Effector memory CD8-positive, alpha-beta T cell (primary cell): Measurements from ENCODE around the gene TTC24.
"Not testable (repeated sequence)": the region's sequence is repeated elsewhere in the genome, so short reads cannot be mapped to it uniquely, and the experiment has no call there.

Experiments used
- ATAC-seq: fragments of 150-1000 bp; cut with Tn5 transposase; replicated peaks from 2 replicates; pipeline ENCODE4 v1.10.0; 2021; ENCODE audit warnings: mild to moderate bottlenecking, moderate library complexity
- DNase-seq, 3 experiments: peaks; one replicate each; pipeline ENCODE4 v3.0.0; 2021
- H3K27ac Mint-ChIP-seq, 2 donors: one replicate each; pipeline ENCODE4 v1.8.0; 2022; ENCODE audit warnings: mild to moderate bottlenecking in 2 of 2, mixed read lengths in 2 of 2, moderate library complexity in 2 of 2
- H3K27me3 Mint-ChIP-seq, 2 donors: one replicate each; pipeline ENCODE4 v1.8.0; 2022; ENCODE audit warnings: mixed read lengths in 2 of 2
- H3K36me3 Mint-ChIP-seq: one replicate; pipeline ENCODE4 v1.8.0; 2022; ENCODE audit warnings: mild to moderate bottlenecking, moderate library complexity, mixed read lengths; ENCODE audit not compliant: insufficient read depth
- H3K4me1 Mint-ChIP-seq, 2 donors: one replicate each; pipeline ENCODE4 v1.8.0; 2022; ENCODE audit warnings: low read depth in 2 of 2, mixed read lengths in 2 of 2
- H3K4me3 Mint-ChIP-seq, 2 donors: one replicate each; pipeline ENCODE4 v1.8.0; 2022; ENCODE audit warnings: mild to moderate bottlenecking in 2 of 2, mixed read lengths in 2 of 2, moderate library complexity in 2 of 2
- H3K9me3 Mint-ChIP-seq, 2 donors: one replicate each; pipeline ENCODE4 v1.8.0; 2022; ENCODE audit warnings: mixed read lengths in 2 of 2

TTC24 gene

DNA sequence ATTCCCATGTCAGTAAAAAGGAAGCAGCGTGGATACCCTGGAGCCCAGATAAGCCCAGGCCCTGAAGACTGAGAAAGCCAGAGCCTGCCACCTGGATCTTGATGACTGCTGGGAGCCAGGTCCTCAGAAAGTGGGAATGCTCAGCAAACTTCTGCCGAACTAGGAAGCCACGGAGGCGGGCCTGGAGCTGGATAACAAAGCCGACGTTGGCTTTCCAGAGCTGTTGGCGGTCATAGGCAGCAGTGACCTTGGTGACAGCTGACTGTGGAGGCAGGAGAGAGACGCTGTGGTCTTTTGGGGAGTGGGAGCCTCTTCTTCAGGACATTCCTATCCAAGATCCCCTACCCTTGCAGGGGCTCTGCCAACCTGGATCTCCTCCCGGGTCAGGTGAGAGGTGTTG is 31.5 kb upstream of the TTC24 start:
- H3K27me3 Mint-ChIP-seq = no peaks in the 10 kb centered on the region
- no peak overlapping the region for H3K4me3 Mint-ChIP-seq
- H3K36me3 Mint-ChIP-seq = no peaks in the 10 kb centered on the region
- DNase-seq (no peak), ATAC-seq (no peak)
- H3K27ac Mint-ChIP-seq = no peak overlapping the region
- H3K4me1 Mint-ChIP-seq = peaks cover under 1 to 1% of the 10 kb centered on the region in 2 donors
- H3K9me3 Mint-ChIP-seq = no peaks in the 10 kb centered on the region

DNA sequence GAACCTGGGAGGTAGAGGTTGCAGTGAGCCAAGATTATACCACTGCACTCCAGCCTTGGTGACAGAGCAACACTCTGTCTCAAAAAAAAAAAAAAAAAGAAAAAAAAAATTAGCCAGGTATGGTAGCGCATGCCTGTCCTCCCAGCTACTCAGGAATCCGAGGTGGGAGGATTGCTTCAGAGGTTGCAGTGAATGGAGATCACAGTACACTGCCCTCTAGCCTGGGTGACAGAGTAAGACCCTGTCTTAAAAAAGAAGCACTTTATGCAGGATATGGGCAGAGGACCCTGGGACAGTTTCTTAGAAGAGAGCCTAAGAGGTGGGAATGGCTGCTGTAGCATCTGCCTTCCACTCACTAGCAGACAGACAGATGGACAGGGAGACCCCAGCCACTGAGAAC is 30.1 kb upstream of the TTC24 start:
- no peak for DNase-seq
- Mint-ChIP-seq H3K4me1 (peaks cover 4% of the 10 kb centered on the region in 2 donors), H3K9me3 (no peaks in the 10 kb centered on the region), H3K27ac (peak overlapping the region in 1 of 2 donors; percentile 59), H3K27me3 (no peaks in the 10 kb centered on the region), H3K4me3 (no peak overlapping the region), H3K36me3 (no peaks in the 10 kb centered on the region)
- ATAC-seq = no peak

DNA sequence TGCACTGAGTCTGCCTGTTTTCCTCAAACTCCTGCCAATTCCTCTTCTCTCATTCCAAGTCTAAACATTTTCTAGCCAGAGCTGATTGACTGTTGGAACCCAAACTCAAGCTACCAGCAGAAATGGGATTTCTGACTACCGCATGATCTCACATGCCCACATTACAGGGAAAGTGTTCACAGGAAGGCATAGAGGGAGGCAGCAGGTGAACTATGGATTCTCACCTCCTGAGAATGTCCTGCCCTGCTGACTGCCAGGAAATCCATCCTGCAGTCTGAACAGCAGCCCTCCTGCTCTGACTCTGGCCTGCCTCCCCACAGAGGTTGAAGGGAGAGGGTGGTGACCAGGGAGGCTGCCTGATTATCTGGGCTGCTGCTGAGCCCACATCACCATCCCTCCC is 29.7 kb upstream of the TTC24 start:
- no peak overlapping the region for H3K4me3 Mint-ChIP-seq
- no peaks in the 10 kb centered on the region for H3K36me3 Mint-ChIP-seq
- H3K4me1 Mint-ChIP-seq = peaks cover 4% of the 10 kb centered on the region in 2 donors
- H3K27me3 Mint-ChIP-seq = no peaks in the 10 kb centered on the region
- DNase-seq (no peak), ATAC-seq (no peak)
- peak overlapping the region in 1 of 2 donors; percentile 59 for H3K27ac Mint-ChIP-seq
- H3K9me3 Mint-ChIP-seq = no peaks in the 10 kb centered on the region

DNA sequence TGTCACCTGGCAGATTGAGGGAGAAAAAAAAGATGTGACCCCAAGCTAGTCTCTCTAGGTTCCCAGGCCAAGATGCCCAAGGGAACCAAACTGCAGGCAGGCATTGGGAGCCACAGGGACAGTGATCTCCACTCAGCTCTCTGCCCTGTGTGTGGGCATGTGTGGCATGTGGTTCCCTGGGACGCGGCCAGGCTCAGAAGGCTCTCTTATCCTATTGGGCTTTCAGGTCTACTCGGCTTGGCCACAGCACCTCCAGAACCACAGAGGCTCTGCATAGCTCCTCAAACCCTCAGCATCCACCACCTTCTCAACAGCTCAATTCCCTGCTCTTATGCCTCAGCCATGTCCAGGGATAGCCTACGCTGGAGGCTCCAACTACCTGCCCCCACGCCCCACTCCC is 29.2 kb upstream of the TTC24 start:
- H3K4me1 Mint-ChIP-seq = peaks cover 4% of the 10 kb centered on the region in 2 donors
- no peak overlapping the region for H3K27ac Mint-ChIP-seq

DNA sequence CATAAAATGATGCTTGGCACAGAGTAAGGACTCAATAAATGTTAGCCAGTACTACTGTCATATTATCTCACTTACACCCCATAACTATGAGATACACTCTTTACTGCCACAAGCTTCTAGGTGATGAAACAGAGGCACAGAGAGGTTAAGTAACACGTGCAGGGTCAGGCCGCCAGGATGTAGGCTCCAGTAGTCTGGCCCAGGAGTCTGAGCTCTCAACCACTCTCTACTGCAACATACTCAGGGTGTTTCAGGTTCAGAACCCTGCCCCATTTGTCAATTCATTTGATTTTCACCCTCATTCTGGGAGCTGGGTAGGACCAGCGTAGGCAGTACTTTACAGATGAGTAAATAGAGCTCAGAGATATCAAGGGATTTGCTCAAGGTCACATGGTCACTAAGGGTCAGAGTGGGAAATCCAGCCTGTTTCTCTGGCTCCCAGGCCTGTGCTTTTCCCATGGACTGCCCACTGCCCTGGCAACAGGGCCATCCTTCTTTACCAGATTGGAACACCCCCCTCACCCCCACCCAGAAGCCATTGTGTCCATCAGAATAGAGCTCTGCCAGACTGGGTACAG is 28.4 kb upstream of the TTC24 start:
- Mint-ChIP-seq H3K9me3 (no peaks in the 10 kb centered on the region), H3K27me3 (no peaks in the 10 kb centered on the region), H3K27ac (no peak overlapping the region), H3K4me3 (no peak overlapping the region), H3K4me1 (peaks cover 4% of the 10 kb centered on the region in 2 donors), H3K36me3 (no peaks in the 10 kb centered on the region)
- DNase-seq = no peak
- ATAC-seq = no peak

More for the DNA sequence above, 29.2 kb upstream of the TTC24 start:
- no peaks in the 10 kb centered on the region for H3K9me3 Mint-ChIP-seq
- no peak for ATAC-seq
- H3K27me3 Mint-ChIP-seq = no peaks in the 10 kb centered on the region
- H3K4me3 Mint-ChIP-seq = no peak overlapping the region
- no peaks in the 10 kb centered on the region for H3K36me3 Mint-ChIP-seq
- DNase-seq = no peak

DNA sequence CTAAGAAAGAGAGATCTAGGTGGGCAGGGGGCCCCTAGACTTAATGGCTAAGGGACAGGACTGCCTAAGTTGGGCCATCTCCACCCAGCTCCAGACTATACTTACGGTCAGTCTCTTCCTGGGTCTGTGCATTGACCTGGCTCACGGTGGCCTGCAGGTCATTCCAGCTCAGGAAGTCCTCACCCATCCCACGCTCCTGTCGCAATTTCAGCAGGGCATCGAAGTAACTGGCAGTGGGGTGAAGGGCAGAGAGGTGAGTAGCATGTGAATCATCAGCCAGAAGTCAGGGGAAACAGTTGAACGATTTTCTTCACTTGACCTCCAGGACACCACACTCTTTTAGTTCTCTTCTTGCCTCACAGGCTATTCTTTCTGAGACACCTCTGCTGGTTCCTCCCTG is 27.7 kb upstream of the TTC24 start:
- DNase-seq (no peak), ATAC-seq (no peak)
- H3K9me3 Mint-ChIP-seq = no peaks in the 10 kb centered on the region
- H3K27me3 Mint-ChIP-seq = no peaks in the 10 kb centered on the region
- no peak overlapping the region for H3K27ac Mint-ChIP-seq
- H3K4me3 Mint-ChIP-seq = no peak overlapping the region
- peaks cover 4% of the 10 kb centered on the region in 2 donors for H3K4me1 Mint-ChIP-seq
- no peaks in the 10 kb centered on the region for H3K36me3 Mint-ChIP-seq

DNA sequence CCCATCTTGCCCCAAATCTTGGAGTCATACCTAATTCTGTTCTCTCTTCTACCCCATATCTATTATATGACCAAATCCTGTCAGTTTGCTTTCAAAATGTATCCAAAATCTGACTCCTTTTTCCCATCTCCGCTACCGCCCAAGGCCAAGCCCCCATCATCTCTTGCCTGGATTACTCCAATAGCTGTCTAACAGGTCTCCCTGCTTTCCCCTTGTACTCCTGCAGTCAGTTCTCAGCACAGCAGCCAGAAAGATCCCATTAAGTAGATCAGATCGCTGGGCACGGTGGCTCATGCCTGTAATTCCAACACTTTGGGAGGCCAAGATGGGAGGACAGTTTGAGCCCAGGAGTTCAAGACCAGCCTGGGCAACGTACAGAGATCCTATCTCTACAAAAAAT is 27.0 kb upstream of the TTC24 start:
- H3K27ac Mint-ChIP-seq = peak overlapping the region in 1 of 2 donors; percentile 45

DNA sequence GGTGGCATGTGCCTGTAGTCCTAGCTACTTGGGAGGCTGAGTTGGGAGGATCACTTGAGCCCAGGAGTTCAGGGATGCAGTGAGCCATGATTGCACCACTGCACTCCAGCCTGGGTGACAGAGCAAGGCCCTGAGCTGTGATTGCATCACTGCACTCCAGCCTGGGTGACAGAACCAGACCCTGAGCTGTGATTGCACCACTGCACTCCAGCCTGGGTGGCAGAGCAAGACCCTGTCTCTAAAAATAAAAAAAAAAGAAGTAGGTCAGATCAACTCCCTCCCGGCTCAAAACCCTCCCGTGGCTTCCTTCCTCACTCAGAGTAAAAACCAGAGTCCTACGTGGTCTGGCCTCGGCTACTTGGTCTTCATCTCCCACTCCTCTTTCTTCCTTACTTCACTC is 26.6 kb upstream of the TTC24 start:
- not testable (repeated sequence) for H3K36me3 Mint-ChIP-seq, H3K4me3 Mint-ChIP-seq, H3K27me3 Mint-ChIP-seq, DNase-seq, H3K9me3 Mint-ChIP-seq, H3K4me1 Mint-ChIP-seq
- peak overlapping the region in 1 of 2 donors; percentile 3 for H3K27ac Mint-ChIP-seq
- peak; percentile 40 for ATAC-seq

More for the DNA sequence above, 27.0 kb upstream of the TTC24 start:
- H3K27me3 Mint-ChIP-seq = no peaks in the 10 kb centered on the region
- H3K9me3 Mint-ChIP-seq = no peaks in the 10 kb centered on the region
- no peak overlapping the region for H3K4me3 Mint-ChIP-seq
- H3K4me1 Mint-ChIP-seq = peaks cover 4% of the 10 kb centered on the region in 2 donors
- DNase-seq (no peak), ATAC-seq (no peak)
- no peaks in the 10 kb centered on the region for H3K36me3 Mint-ChIP-seq

DNA sequence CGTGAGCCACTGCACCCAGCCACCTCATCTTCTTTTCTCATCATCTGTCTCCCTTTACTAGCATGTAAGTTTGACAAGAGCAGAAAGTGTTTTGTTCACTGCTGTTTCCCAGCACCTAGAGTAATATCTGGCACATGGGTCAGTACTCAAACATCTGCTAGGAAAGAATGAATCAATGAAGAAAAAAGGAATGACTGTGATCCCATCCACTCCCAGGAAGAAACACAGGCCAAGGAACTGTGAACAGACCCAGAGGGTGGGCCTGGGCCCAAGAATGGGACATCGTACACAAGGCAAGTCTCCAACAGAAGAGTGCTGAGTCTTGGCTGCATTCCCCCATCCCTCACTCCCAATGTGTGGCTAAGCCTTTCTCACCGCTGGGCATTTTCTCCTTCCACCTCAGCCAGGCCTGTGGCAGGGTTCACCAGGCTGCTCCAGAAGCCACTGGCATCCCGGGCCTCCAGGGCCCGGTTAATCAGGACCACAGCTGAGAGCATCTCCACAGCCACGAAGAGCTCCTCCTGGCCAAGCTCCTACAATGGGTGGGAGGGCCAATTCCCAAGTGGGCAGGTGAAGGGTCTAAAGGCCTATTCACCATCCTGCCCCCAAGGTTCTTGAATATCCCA is 25.6 kb upstream of the TTC24 start:
- Mint-ChIP-seq H3K9me3 (no peaks in the 10 kb centered on the region), H3K36me3 (no peaks in the 10 kb centered on the region), H3K27ac (peak overlapping the region in 1 of 2 donors; percentile 3), H3K27me3 (no peaks in the 10 kb centered on the region), H3K4me1 (peaks cover 4% of the 10 kb centered on the region in 2 donors), H3K4me3 (no peak overlapping the region)
- DNase-seq (no peak), ATAC-seq (no peak)

DNA sequence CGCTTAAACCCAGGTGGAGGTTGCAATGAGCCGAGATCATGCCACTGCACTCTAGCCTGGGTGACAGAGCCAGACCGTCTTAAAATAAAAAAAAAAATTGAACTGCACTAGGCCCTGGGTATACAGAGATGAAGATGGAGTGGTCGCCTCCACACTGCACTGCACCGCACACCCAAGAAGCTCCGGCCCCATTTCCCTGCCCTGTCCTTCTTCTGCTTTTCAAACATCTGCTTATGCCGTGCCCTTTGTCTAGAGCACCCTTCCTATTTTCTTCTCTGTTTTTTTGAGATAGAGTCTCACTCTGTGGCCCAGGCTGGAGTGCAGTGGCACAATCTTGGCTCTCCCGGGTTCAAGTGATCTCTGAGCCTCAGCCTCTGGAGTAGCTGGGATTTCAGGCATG is 24.6 kb upstream of the TTC24 start:
- no peak overlapping the region for H3K4me3 Mint-ChIP-seq

DNA sequence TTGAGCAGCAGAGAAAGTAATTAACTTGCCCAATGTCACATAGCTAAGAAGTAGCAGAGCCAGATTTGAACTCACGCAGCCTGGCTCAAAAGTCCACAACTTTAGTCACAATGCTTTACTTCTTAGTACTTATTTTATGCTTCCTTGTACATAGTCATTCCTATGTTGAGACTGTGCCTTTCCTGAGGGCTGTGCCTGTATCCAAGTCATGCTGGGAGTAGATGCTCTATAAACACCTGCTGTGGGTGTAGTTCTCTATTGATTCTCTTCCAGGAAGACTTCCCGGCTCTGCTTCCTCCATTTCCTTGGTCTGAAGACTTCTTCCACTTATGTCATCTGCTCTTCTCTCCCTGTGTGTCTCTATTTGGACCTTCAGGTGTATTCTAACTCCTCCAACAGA is 23.8 kb upstream of the TTC24 start:
- Mint-ChIP-seq H3K27me3 (no peaks in the 10 kb centered on the region), H3K36me3 (peaks cover 3% of the 10 kb centered on the region), H3K4me1 (peaks cover 4% of the 10 kb centered on the region in 2 donors), H3K27ac (no peak overlapping the region), H3K9me3 (no peaks in the 10 kb centered on the region), H3K4me3 (no peak overlapping the region)
- ATAC-seq = no peak
- DNase-seq = no peak

More for the DNA sequence above, 24.6 kb upstream of the TTC24 start:
- DNase-seq (no peak), ATAC-seq (no peak)
- H3K9me3 Mint-ChIP-seq = no peaks in the 10 kb centered on the region
- no peaks in the 10 kb centered on the region for H3K27me3 Mint-ChIP-seq
- H3K4me1 Mint-ChIP-seq = peaks cover 4% of the 10 kb centered on the region in 2 donors
- H3K27ac Mint-ChIP-seq = peak overlapping the region in 1 of 2 donors; percentile 24
- no peaks in the 10 kb centered on the region for H3K36me3 Mint-ChIP-seq

DNA sequence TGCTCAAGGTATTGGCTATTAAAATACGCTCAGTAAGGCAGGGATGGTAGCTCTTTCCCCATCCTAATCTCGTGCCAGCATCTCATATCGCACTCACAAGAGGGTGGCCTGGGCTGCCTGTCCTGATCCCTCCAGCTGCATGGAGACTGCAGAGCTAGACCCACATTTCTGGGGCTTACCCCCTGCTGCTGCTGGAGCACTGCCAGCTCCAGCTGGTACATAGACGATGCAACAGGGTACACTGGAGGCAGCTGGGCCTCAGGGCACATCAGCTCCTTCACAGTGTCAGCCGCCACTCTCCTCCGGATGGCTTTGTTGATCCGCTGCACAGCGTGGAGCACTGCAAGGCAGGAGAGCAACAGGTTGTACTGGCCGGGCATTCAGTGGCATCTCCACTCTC is 23.2 kb upstream of the TTC24 start:
- H3K9me3 Mint-ChIP-seq = no peaks in the 10 kb centered on the region
- peaks cover 4% of the 10 kb centered on the region in 2 donors for H3K4me1 Mint-ChIP-seq
- ATAC-seq (no peak), DNase-seq (no peak)
- no peak overlapping the region for H3K4me3 Mint-ChIP-seq
- H3K36me3 Mint-ChIP-seq = peaks cover 3% of the 10 kb centered on the region
- H3K27me3 Mint-ChIP-seq = no peaks in the 10 kb centered on the region
- no peak overlapping the region for H3K27ac Mint-ChIP-seq

DNA sequence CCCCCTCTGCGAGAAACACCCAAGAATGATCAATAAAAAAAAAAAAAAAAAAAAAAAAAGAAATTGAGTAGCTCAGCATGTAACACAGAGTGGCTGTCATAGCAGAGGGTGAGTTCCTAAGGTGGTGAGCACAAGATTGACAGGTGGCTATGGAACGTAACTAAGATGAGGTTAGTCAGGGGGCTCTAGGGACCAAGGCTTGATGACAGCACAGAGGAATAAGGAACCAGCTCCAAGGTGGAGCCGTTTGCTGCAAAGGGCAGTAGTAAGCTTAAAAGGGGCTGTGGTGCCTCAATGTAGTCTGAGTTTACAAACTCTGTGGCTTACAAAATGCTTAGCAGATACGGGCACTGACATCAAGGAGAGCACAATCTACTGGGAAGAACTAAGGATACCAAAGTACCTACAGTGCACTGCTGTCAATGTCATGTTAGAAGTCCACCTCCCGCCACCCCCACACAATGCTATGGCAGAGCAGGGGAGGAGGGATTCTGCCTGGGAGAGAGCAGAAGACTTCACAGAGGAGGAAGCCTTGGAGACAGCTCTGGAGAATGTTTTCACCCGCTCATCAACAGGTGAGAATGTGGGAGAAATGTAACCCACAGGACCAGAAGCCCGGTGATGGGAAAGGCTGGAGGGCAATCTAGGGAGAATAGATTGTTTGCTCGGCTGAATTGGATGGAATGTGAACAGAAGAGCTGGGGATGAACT is 20.3 kb upstream of the TTC24 start:
- ATAC-seq (no peak), DNase-seq (no peak)
- Mint-ChIP-seq H3K27me3 (no peaks in the 10 kb centered on the region), H3K36me3 (peaks cover 3% of the 10 kb centered on the region), H3K27ac (no peak overlapping the region), H3K4me1 (no peaks in the 10 kb centered on the region), H3K4me3 (no peak overlapping the region), H3K9me3 (no peaks in the 10 kb centered on the region)

DNA sequence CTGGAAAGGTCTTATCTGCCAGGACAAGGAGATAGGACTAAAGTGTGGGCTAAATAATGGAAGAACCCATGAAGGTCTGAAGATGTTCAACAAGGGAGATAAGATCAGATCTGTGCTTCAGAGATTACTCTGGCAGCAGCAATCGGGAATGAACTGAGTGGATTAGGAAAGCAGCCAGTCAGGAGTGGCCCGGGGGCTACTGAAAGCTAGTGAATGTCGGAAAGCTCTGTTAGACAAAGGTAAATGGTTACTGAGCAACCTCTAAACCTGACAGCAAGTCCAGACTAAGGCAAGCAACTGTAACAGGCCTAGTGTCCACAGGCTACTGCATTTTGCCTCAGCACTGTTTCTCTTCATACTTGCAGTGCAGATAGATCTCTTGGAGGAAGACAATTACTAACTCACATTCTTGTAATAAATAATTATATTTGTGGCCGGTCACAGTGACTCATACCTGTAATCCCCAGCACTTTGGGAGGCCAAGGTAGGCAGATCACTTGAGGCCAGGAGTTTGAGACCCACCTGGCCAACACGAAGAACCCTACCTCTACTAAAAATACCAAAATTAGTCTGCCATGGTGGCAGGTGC is 19.6 kb upstream of the TTC24 start:
- Mint-ChIP-seq H3K27me3 (no peaks in the 10 kb centered on the region), H3K4me3 (no peak overlapping the region), H3K4me1 (no peaks in the 10 kb centered on the region), H3K9me3 (no peaks in the 10 kb centered on the region), H3K27ac (no peak overlapping the region), H3K36me3 (peaks cover 3% of the 10 kb centered on the region)
- DNase-seq (no peak), ATAC-seq (no peak)
